Neuronal stem cell (in vitro differentiated cells): ENCODE measurements around the gene FHIP1A.

Source experiments
- DNase-seq: peaks from one replicate; pipeline ENCODE4 v3.0.0-alpha.2; 2013; ENCODE audit warnings: low spot score
- H2AFZ ChIP-seq: one replicate; pipeline ENCODE4 v1.6.1; 2013; ENCODE audit warnings: mild to moderate bottlenecking, low read length, inconsistent platforms
- H2AK5ac ChIP-seq: 2 replicates; pipeline ENCODE4 v1.6.1; 2013; ENCODE audit warnings: low read depth, mild to moderate bottlenecking, inconsistent platforms, low read length, moderate library complexity, mixed read lengths
- H2BK120ac ChIP-seq: 2 replicates; pipeline ENCODE4 v1.6.1; 2013; ENCODE audit warnings: low read depth, mild to moderate bottlenecking, inconsistent platforms, low read length, moderate library complexity, mixed read lengths
- H2BK12ac ChIP-seq: one replicate; pipeline ENCODE4 v1.6.1; 2013; ENCODE audit warnings: low read length, inconsistent platforms
- H2BK15ac ChIP-seq: 2 replicates; pipeline ENCODE4 v1.6.1; 2013; ENCODE audit warnings: mild to moderate bottlenecking, low read length, inconsistent platforms, mixed read lengths
- H2BK5ac ChIP-seq: one replicate; pipeline ENCODE4 v1.6.1; 2013; ENCODE audit warnings: inconsistent platforms, mild to moderate bottlenecking, low read length, moderate library complexity
- H3K14ac ChIP-seq: one replicate; pipeline ENCODE4 v1.6.1; 2013; ENCODE audit warnings: low read length, inconsistent platforms
- H3K18ac ChIP-seq: 2 replicates; pipeline ENCODE4 v1.6.1; 2013; ENCODE audit warnings: low read length, inconsistent platforms
- H3K23ac ChIP-seq: 2 replicates; pipeline ENCODE4 v1.6.1; 2013; ENCODE audit warnings: low read depth, mild to moderate bottlenecking, mixed read lengths, low read length, inconsistent platforms; ENCODE audit not compliant: poor library complexity
- H3K27ac ChIP-seq: replicated peaks from 3 replicates; pipeline ENCODE4 v1.5.1; 2013; ENCODE audit warnings: low read length, inconsistent platforms
- H3K27me3 ChIP-seq, 3 experiments: 2 replicates each; pipeline ENCODE4 v1.6.1; 2013; ENCODE audit warnings: low read length in 3 of 3, mild to moderate bottlenecking in 2 of 3, inconsistent platforms in 1 of 3, low read depth in 1 of 3, mixed read lengths in 1 of 3, moderate library complexity in 1 of 3; ENCODE audit not compliant: control insufficient read depth in 3 of 3, insufficient read depth in 3 of 3
- H3K36me3 ChIP-seq, 2 donors: replicated peaks in 1 of 2; 2 replicates each; pipeline ENCODE4 v1.6.1; 2013; ENCODE audit warnings: low read length in 2 of 2; ENCODE audit not compliant: control insufficient read depth in 2 of 2, insufficient read depth in 2 of 2
- H3K4ac ChIP-seq: 2 replicates; pipeline ENCODE4 v1.6.1; 2013; ENCODE audit warnings: inconsistent platforms, mild to moderate bottlenecking, low read length, moderate library complexity
- H3K4me1 ChIP-seq, 2 donors: 1 replicate in 1 of 2; 2 replicates in 1 of 2; pipeline ENCODE4 v1.6.1; 2013; ENCODE audit warnings: low read length in 2 of 2, low read depth in 1 of 2; ENCODE audit not compliant: control insufficient read depth in 2 of 2, insufficient read depth in 1 of 2
- H3K4me2 ChIP-seq: one replicate; pipeline ENCODE4 v1.6.1; 2013; ENCODE audit warnings: mild to moderate bottlenecking, low read length, inconsistent platforms; ENCODE audit not compliant: insufficient read depth, poor library complexity, severe bottlenecking
- H3K4me3 ChIP-seq, 2 donors: 2 replicates each; pipeline ENCODE4 v1.5.1; 2013; ENCODE audit warnings: low read length in 2 of 2, mild to moderate bottlenecking in 2 of 2, inconsistent platforms in 1 of 2, moderate library complexity in 1 of 2
- H3K79me1 ChIP-seq: one replicate; pipeline ENCODE4 v1.6.1; 2013; ENCODE audit warnings: low read depth, mild to moderate bottlenecking, inconsistent platforms, low read length, moderate library complexity
- H3K9ac ChIP-seq: one replicate; pipeline ENCODE4 v1.6.1; 2013; ENCODE audit warnings: mild to moderate bottlenecking, low read depth, low read length, inconsistent platforms; ENCODE audit not compliant: poor library complexity
- H3K9me3 ChIP-seq, 2 donors: replicated peaks in 1 of 2; 2 replicates each; pipeline versions ENCODE3 to v1.6.1; 2013; ENCODE audit warnings: low read length in 2 of 2, mild to moderate bottlenecking in 2 of 2, inconsistent platforms in 1 of 2, low read depth in 1 of 2, mixed read lengths in 1 of 2, moderate library complexity in 1 of 2; ENCODE audit not compliant: control insufficient read depth in 2 of 2, insufficient read depth in 1 of 2
- H4K8ac ChIP-seq: one replicate; pipeline ENCODE4 v1.6.1; 2013; ENCODE audit warnings: low read depth, mild to moderate bottlenecking, inconsistent platforms, low read length, moderate library complexity
- H4K91ac ChIP-seq: one replicate; pipeline ENCODE4 v1.6.1; 2013; ENCODE audit warnings: low read length, low read depth, mild to moderate bottlenecking, inconsistent platforms; ENCODE audit not compliant: poor library complexity
- WGBS, 2 donors: extraction: QIAGEN DNeasy Blood & Tissue Kit; methylation state at CpG; one replicate each; pipeline ENCODE4 v1.1.7; 2013; ENCODE audit warnings: missing lambda C conversion rate in 2 of 2, mixed read lengths in 1 of 2; ENCODE audit not compliant: insufficient read length in 2 of 2, insufficient replicate concordance in 1 of 2; ENCODE audit errors: extremely low coverage in 2 of 2; 5-methylcytosine and 5-hydroxymethylcytosine counted together

Gene FHIP1A

DNA sequence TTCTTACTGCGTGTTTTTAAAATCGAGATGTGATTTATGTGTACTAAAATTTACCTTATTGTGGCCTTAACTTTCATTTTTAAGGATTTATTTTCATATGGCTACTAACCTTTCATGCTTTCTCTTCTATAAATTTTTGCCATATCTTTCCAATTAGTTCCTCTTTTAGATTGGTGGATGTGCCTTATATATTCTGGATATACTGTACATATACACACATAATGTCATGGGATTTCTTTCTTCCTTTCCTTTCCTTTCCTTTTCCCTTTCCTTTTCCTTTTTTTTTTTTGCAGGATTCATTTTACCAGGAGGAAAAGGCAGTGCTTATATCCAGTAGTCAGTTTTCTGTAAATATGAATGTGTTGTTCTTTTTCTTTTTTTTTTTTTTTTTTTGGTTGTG is 37.2 kb downstream of the FHIP1A start:
- H2BK120ac ChIP-seq: no peak overlapping the region

GRCh38 chr4:151454513-151454912 is 45.5 kb downstream of the FHIP1A start:
- no peak for DNase-seq
- Histone ChIP-seq H3K9me3 (no peaks in the 10 kb centered on the region), H2BK15ac (no peak overlapping the region), H3K36me3 (no peaks in the 10 kb centered on the region), H3K79me1 (no peaks in the 10 kb centered on the region), H3K4ac (no peak overlapping the region), H3K18ac (no peak overlapping the region), H4K8ac (no peak overlapping the region), H3K4me3 (no peak overlapping the region), H3K4me1 (peaks cover 0 to 2% of the 10 kb centered on the region in 2 donors), H2BK120ac (no peak overlapping the region), H3K4me2 (no peak overlapping the region), H3K9ac (no peak overlapping the region), H3K14ac (no peak overlapping the region), H3K27me3 (no peaks in the 10 kb centered on the region), H4K91ac (no peak overlapping the region), H2AK5ac (no peak overlapping the region), H3K27ac (no peak overlapping the region), H3K23ac (no peak overlapping the region), H2BK12ac (no peak overlapping the region), H2AFZ (no peak overlapping the region), H2BK5ac (no peak overlapping the region)
- no CpG with 5 or more reads among the region's 5 CpGs for WGBS, 2 donors

More for the DNA sequence above, 37.2 kb downstream of the FHIP1A start:
- no peak for DNase-seq
- Histone ChIP-seq H3K14ac (no peak overlapping the region), H3K9me3 (no peaks in the 10 kb centered on the region), H2AFZ (no peak overlapping the region), H3K79me1 (no peaks in the 10 kb centered on the region), H3K23ac (no peak overlapping the region), H3K4ac (no peak overlapping the region), H3K27me3 (no peaks in the 10 kb centered on the region), H3K4me1 (peaks cover 0 to 4% of the 10 kb centered on the region in 2 donors), H2BK15ac (no peak overlapping the region), H4K91ac (no peak overlapping the region), H3K18ac (no peak overlapping the region), H3K4me2 (no peak overlapping the region), H3K36me3 (no peaks in the 10 kb centered on the region), H3K9ac (no peak overlapping the region), H3K4me3 (no peak overlapping the region), H4K8ac (no peak overlapping the region), H2BK12ac (no peak overlapping the region), H2BK5ac (no peak overlapping the region), H2AK5ac (no peak overlapping the region), H3K27ac (no peak overlapping the region)
- no CpG with 5 or more reads among the region's 2 CpGs for WGBS, 2 donors

- no peak overlapping the region for H3K4me2 ChIP-seq
- no peak overlapping the region for H4K8ac ChIP-seq
- H2BK5ac ChIP-seq: no peak overlapping the region
- no peak overlapping the region for H3K4me3 ChIP-seq
- H2AFZ ChIP-seq: no peak overlapping the region
- no peak overlapping the region for H3K14ac ChIP-seq
- no peak overlapping the region for H3K23ac ChIP-seq
- no peak overlapping the region for H3K27ac ChIP-seq
- no peak overlapping the region for H2BK12ac ChIP-seq
- H3K27me3 ChIP-seq: no peaks in the 10 kb centered on the region
- H3K18ac ChIP-seq: no peak overlapping the region
- no peak overlapping the region for H2BK120ac ChIP-seq
- no peak overlapping the region for H3K4ac ChIP-seq
- no peak overlapping the region for H3K9ac ChIP-seq
- no peak overlapping the region for H4K91ac ChIP-seq
- H3K79me1 ChIP-seq: no peaks in the 10 kb centered on the region
- H3K4me1 ChIP-seq: peaks cover 0 to 2% of the 10 kb centered on the region in 2 donors
- no peak overlapping the region for H2AK5ac ChIP-seq
- DNase-seq: peak; percentile 8
- H3K9me3 ChIP-seq: no peaks in the 10 kb centered on the region
- no peak overlapping the region for H2BK15ac ChIP-seq
- WGBS, 2 donors: no CpG with 5 or more reads among the region's 1 CpG
- H3K36me3 ChIP-seq: no peaks in the 10 kb centered on the region
Measured at GRCh38 chr4:151455212-151455611, 46.2 kb downstream of the FHIP1A start.

- Histone ChIP-seq H2BK120ac (no peak overlapping the region), H3K18ac (no peak overlapping the region), H2BK5ac (no peak overlapping the region), H3K4me1 (peaks cover 0 to 2% of the 10 kb centered on the region in 2 donors), H3K9me3 (no peaks in the 10 kb centered on the region), H3K14ac (no peak overlapping the region), H3K79me1 (no peaks in the 10 kb centered on the region), H4K91ac (no peak overlapping the region), H2BK12ac (no peak overlapping the region), H3K4me3 (no peak overlapping the region), H3K23ac (no peak overlapping the region), H3K4ac (no peak overlapping the region), H3K36me3 (no peaks in the 10 kb centered on the region), H3K4me2 (no peak overlapping the region), H3K9ac (no peak overlapping the region), H3K27me3 (no peaks in the 10 kb centered on the region), H2AK5ac (no peak overlapping the region), H3K27ac (no peak overlapping the region), H2BK15ac (no peak overlapping the region), H2AFZ (no peak overlapping the region), H4K8ac (no peak overlapping the region)
- WGBS, 2 donors: no CpG with 5 or more reads among the region's 1 CpG
- no peak for DNase-seq
Measured at GRCh38 chr4:151458148-151458547, 49.2 kb downstream of the FHIP1A start.
